ENCODE measurements around the gene RNF25.

RNF25 gene

DNA sequence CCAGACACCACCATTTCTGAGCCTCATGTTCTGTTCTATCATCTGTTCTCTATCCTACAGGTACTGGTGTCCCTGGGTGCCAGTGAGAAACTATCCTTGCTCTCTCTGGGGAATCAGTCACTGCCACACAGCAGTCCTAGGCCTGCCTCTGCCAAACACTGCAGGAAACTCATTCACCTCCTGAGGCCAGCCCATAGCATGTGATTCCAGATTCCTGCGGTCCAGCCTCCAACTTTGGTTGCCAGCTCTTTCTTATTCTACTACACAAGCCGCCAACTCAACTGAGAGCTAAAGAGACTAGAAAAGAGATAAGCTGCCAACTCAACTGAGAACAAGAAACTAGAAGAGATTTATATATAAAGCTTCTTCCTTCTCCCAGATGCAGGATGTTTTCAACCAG lies 30.0 kb upstream of the RNF25 start:
- H3F3A ChIP-seq (ENCODE audit: low read depth), result no peaks in the 10 kb centered on the region
- H3K4me2 ChIP-seq (ENCODE audit: low read depth, low read length, poor library complexity, severe bottlenecking), result no peak overlapping the region
- H3K4me3 ChIP-seq (ENCODE audit: low read length, poor library complexity, severe bottlenecking), result no peak overlapping the region
- H4K20me1 ChIP-seq (ENCODE audit: insufficient read depth, low read length, poor library complexity, severe bottlenecking), result no peaks in the 10 kb centered on the region
- H3K79me2 ChIP-seq (ENCODE audit: insufficient read depth, low read length), result no peaks in the 10 kb centered on the region
- H3K9me2 ChIP-seq (replicated peaks; ENCODE audit: low read depth, low read length), result no peaks in the 10 kb centered on the region
- H3K4me1 ChIP-seq (ENCODE audit: insufficient read depth, low read length, poor library complexity, severe bottlenecking), result no peaks in the 10 kb centered on the region
- H2AFZ ChIP-seq (ENCODE audit: low read length), result no peak overlapping the region
- no peaks in the 10 kb centered on the region for H3K9me3 ChIP-seq (ENCODE audit: insufficient read depth, low read depth, low read length)
- H3K9ac ChIP-seq (ENCODE audit: low read depth, low read length, poor library complexity, severe bottlenecking), result no peak overlapping the region
- TF ChIP-seq, protein P1, sequence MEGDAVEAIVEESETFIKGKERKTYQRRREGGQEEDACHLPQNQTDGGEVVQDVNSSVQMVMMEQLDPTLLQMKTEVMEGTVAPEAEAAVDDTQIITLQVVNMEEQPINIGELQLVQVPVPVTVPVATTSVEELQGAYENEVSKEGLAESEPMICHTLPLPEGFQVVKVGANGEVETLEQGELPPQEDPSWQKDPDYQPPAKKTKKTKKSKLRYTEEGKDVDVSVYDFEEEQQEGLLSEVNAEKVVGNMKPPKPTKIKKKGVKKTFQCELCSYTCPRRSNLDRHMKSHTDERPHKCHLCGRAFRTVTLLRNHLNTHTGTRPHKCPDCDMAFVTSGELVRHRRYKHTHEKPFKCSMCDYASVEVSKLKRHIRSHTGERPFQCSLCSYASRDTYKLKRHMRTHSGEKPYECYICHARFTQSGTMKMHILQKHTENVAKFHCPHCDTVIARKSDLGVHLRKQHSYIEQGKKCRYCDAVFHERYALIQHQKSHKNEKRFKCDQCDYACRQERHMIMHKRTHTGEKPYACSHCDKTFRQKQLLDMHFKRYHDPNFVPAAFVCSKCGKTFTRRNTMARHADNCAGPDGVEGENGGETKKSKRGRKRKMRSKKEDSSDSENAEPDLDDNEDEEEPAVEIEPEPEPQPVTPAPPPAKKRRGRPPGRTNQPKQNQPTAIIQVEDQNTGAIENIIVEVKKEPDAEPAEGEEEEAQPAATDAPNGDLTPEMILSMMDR (conservative IDR thresholded peaks at IDR 0.05; ENCODE audit: low read length), result no peak
- TF ChIP-seq EZH2phosphoT487 (IDR thresholded peaks at IDR 0.05; ENCODE audit: borderline replicate concordance), result no peak
- H3K27me3 ChIP-seq (ENCODE audit: insufficient read depth, low read length, poor library complexity, severe bottlenecking), result no peaks in the 10 kb centered on the region
- H3K36me3 ChIP-seq (ENCODE audit: insufficient read depth, low read length), result no peaks in the 10 kb centered on the region

DNA sequence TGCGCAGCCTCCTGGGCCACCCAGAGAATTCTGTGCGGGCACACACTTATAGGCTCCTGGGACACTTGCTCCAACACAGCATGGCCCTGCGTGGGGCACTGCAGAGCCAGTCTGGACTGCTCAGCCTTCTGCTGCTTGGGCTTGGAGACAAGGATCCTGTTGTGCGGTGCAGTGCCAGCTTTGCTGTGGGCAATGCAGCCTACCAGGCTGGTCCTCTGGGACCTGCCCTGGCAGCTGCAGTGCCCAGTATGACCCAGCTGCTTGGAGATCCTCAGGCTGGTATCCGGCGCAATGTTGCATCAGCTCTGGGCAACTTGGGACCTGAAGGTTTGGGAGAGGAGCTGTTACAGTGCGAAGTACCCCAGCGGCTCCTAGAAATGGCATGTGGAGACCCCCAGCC lies 27.1 kb upstream of the RNF25 start:
- Histone ChIP-seq H3K4me1 (ENCODE audit: insufficient read depth, low read length, poor library complexity, severe bottlenecking) (no peaks in the 10 kb centered on the region), H3K4me2 (ENCODE audit: low read depth, low read length, poor library complexity, severe bottlenecking) (no peak overlapping the region)

DNA sequence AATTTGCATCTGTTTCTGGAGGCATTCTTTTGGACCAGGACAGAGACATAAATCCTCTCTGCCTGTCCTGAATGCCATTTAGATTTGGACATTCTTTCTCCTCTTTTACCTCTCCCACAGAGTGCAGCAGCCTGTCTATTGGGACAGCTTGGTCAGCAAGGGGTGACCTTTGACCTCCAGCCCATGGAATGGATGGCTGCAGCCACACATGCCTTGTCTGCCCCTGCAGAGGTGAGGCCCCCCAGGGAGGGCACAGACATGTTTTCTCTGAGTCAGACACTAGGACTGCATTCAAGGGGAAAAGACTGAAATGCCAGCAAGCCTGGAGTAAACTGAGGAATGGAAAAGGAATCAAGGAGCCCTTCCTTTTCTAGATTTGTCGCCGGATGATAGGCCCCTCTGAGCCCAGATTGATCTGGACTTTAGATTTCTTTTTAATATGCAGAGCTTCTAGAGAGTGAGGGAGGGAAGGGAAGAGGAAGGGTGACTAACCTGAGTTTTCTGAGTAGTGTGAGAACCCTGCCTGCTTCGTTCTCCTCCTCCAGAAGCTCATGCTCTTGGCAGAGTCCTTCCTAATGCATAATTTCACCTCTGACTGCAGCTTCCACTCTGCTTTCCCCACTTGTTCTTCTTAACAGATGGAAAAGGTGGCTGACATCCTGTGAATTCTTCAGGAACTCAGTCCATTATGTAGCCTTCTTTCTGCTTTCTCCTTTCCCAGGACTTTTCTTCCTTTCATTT lies 22.8 kb upstream of the RNF25 start:
- Histone ChIP-seq H4K20me1 (ENCODE audit: insufficient read depth, low read length, poor library complexity, severe bottlenecking) (no peaks in the 10 kb centered on the region), H3F3A (ENCODE audit: low read depth) (no peaks in the 10 kb centered on the region), H2AFZ (ENCODE audit: low read length) (no peak overlapping the region), H3K9me2 (replicated peaks; ENCODE audit: low read depth, low read length) (no peaks in the 10 kb centered on the region), H3K79me2 (ENCODE audit: insufficient read depth, low read length) (no peaks in the 10 kb centered on the region), H3K36me3 (ENCODE audit: insufficient read depth, low read length) (no peaks in the 10 kb centered on the region), H3K4me1 (ENCODE audit: insufficient read depth, low read length, poor library complexity, severe bottlenecking) (no peaks in the 10 kb centered on the region), H3K27me3 (ENCODE audit: insufficient read depth, low read length, poor library complexity, severe bottlenecking) (no peaks in the 10 kb centered on the region), H3K4me2 (ENCODE audit: low read depth, low read length, poor library complexity, severe bottlenecking) (no peak overlapping the region), H3K9ac (ENCODE audit: low read depth, low read length, poor library complexity, severe bottlenecking) (no peak overlapping the region), H3K9me3 (ENCODE audit: insufficient read depth, low read depth, low read length) (no peaks in the 10 kb centered on the region), H3K4me3 (ENCODE audit: low read length, poor library complexity, severe bottlenecking) (no peak overlapping the region)
- TF ChIP-seq, protein P1 (conservative IDR thresholded peaks at IDR 0.05; ENCODE audit: low read length), result no peak
- TF ChIP-seq EZH2phosphoT487 (IDR thresholded peaks at IDR 0.05; ENCODE audit: borderline replicate concordance), result no peak

More for the DNA sequence above, 27.1 kb upstream of the RNF25 start:
- H3K4me3 ChIP-seq (ENCODE audit: low read length, poor library complexity, severe bottlenecking), result no peak overlapping the region
- no peaks in the 10 kb centered on the region for H3K79me2 ChIP-seq (ENCODE audit: insufficient read depth, low read length)
- no peaks in the 10 kb centered on the region for H3K36me3 ChIP-seq (ENCODE audit: insufficient read depth, low read length)
- no peak overlapping the region for H2AFZ ChIP-seq (ENCODE audit: low read length)
- H4K20me1 ChIP-seq (ENCODE audit: insufficient read depth, low read length, poor library complexity, severe bottlenecking), result no peaks in the 10 kb centered on the region
- H3K9ac ChIP-seq (ENCODE audit: low read depth, low read length, poor library complexity, severe bottlenecking), result no peak overlapping the region
- no peaks in the 10 kb centered on the region for H3F3A ChIP-seq (ENCODE audit: low read depth)
- no peaks in the 10 kb centered on the region for H3K9me3 ChIP-seq (ENCODE audit: insufficient read depth, low read depth, low read length)
- no peaks in the 10 kb centered on the region for H3K27me3 ChIP-seq (ENCODE audit: insufficient read depth, low read length, poor library complexity, severe bottlenecking)
- TF ChIP-seq, protein P1 (conservative IDR thresholded peaks at IDR 0.05; ENCODE audit: low read length), result no peak
- no peak for TF ChIP-seq EZH2phosphoT487 (IDR thresholded peaks at IDR 0.05; ENCODE audit: borderline replicate concordance)
- no peaks in the 10 kb centered on the region for H3K9me2 ChIP-seq (replicated peaks; ENCODE audit: low read depth, low read length)
